ENCODE measurements around the gene PNPLA5. TPM values are rescaled to one million over a fixed set of nuclear protein-coding genes. Genes with fewer than 3 reads are reported as not detected.

The PNPLA5 gene
- polyA plus RNA-seq, 1 donor (not counting 4 experiments of a cell fraction or from before 2014, with no cell fraction given) = not detected

GRCh38 chr22:43923191-43923590 lies 31.4 kb upstream of the PNPLA5 start:
- Histone ChIP-seq H3K27ac (ENCODE audit: control insufficient read depth, insufficient read depth, low read length) (peak overlapping the region; percentile 22), H3K9me1 (ENCODE audit: control insufficient read depth, extremely low read depth, insufficient read depth, low read length) (peaks cover 6% of the 10 kb centered on the region), H3K9me3 (ENCODE audit: control insufficient read depth, low read depth, low read length) (no peaks in the 10 kb centered on the region), H3K79me2 (ENCODE audit: control insufficient read depth, insufficient read depth, low read length) (peaks cover 12% of the 10 kb centered on the region), H3K4me3 (ENCODE audit: control insufficient read depth in 2 of 3, extremely low read depth in 1 of 3, insufficient read depth in 2 of 3, low read depth in 1 of 3, low read length in 3 of 3) (peak overlapping the region in 1 of 3 experiments; percentile 41), H4K20me1 (ENCODE audit: control insufficient read depth, extremely low read depth, insufficient read depth, low read length) (no peaks in the 10 kb centered on the region), H3K4me2 (ENCODE audit: control insufficient read depth, extremely low read depth, insufficient read depth, low read depth, low read length) (peak overlapping the region; percentile 50), H3K9ac (ENCODE audit: control insufficient read depth, extremely low read depth, insufficient read depth, low read length) (no peak overlapping the region), H3K36me3 (ENCODE audit: control insufficient read depth in 2 of 2, extremely low read depth in 1 of 2, insufficient read depth in 2 of 2, low read length in 2 of 2) (peaks cover 4 to 5% of the 10 kb centered on the region in 2 experiments), H3K27me3 (ENCODE audit: control insufficient read depth, extremely low read depth, insufficient read depth, low read length) (no peaks in the 10 kb centered on the region), H3K4me1 (ENCODE audit: control insufficient read depth, extremely low read depth, insufficient read depth, low read length) (peaks cover 37% of the 10 kb centered on the region), H2AFZ (ENCODE audit: control insufficient read depth, low read length) (peak overlapping the region; percentile 75)
- TF ChIP-seq CTCF (optimal IDR thresholded peaks at IDR 0.05 in 1 of 3, IDR thresholded peaks at IDR 0.05 in 1 of 3, conservative IDR thresholded peaks at IDR 0.05 in 1 of 3; ENCODE audit: extremely low read depth in 1 of 3, insufficient read depth in 2 of 3, low read length in 3 of 3) = no peak
- no peak for TF ChIP-seq EZH2 (IDR thresholded peaks at IDR 0.05; ENCODE audit: low read length)
- FAIRE-seq (peak; percentile 44), DNase-seq (ENCODE audit: low read depth, low spot score) (no peak)
- dilution Hi-C loops (cut with MboI; ENCODE audit: extremely low pct_ligation_motif_present, low sequenced_read_pairs) = no loop called here

- no peak overlapping the region for H3K4me2 ChIP-seq (ENCODE audit: control insufficient read depth, extremely low read depth, insufficient read depth, low read depth, low read length)
- peak in 1 of 3 experiments; percentile 22 for TF ChIP-seq CTCF (optimal IDR thresholded peaks at IDR 0.05 in 1 of 3, IDR thresholded peaks at IDR 0.05 in 1 of 3, conservative IDR thresholded peaks at IDR 0.05 in 1 of 3; ENCODE audit: extremely low read depth in 1 of 3, insufficient read depth in 2 of 3, low read length in 3 of 3)
- no peak for TF ChIP-seq EZH2 (IDR thresholded peaks at IDR 0.05; ENCODE audit: low read length)
- dilution Hi-C loops (cut with MboI; ENCODE audit: extremely low pct_ligation_motif_present, low sequenced_read_pairs) = no loop called here
- H4K20me1 ChIP-seq (ENCODE audit: control insufficient read depth, extremely low read depth, insufficient read depth, low read length) = no peaks in the 10 kb centered on the region
- no peaks in the 10 kb centered on the region for H3K9me3 ChIP-seq (ENCODE audit: control insufficient read depth, low read depth, low read length)
- no peak overlapping the region for H2AFZ ChIP-seq (ENCODE audit: control insufficient read depth, low read length)
- no peak overlapping the region for H3K9ac ChIP-seq (ENCODE audit: control insufficient read depth, extremely low read depth, insufficient read depth, low read length)
- H3K27ac ChIP-seq (ENCODE audit: control insufficient read depth, insufficient read depth, low read length) = no peak overlapping the region
- peaks cover 2 to 5% of the 10 kb centered on the region in 2 experiments for H3K36me3 ChIP-seq (ENCODE audit: control insufficient read depth in 2 of 2, extremely low read depth in 1 of 2, insufficient read depth in 2 of 2, low read length in 2 of 2)
- peaks cover 5% of the 10 kb centered on the region for H3K9me1 ChIP-seq (ENCODE audit: control insufficient read depth, extremely low read depth, insufficient read depth, low read length)
- no peak overlapping the region for H3K4me3 ChIP-seq (ENCODE audit: control insufficient read depth in 2 of 3, extremely low read depth in 1 of 3, insufficient read depth in 2 of 3, low read depth in 1 of 3, low read length in 3 of 3)
- no peak for DNase-seq (ENCODE audit: low read depth, low spot score)
- H3K4me1 ChIP-seq (ENCODE audit: control insufficient read depth, extremely low read depth, insufficient read depth, low read length) = peaks cover 37% of the 10 kb centered on the region
- no peaks in the 10 kb centered on the region for H3K27me3 ChIP-seq (ENCODE audit: control insufficient read depth, extremely low read depth, insufficient read depth, low read length)
- no peak for FAIRE-seq
- H3K79me2 ChIP-seq (ENCODE audit: control insufficient read depth, insufficient read depth, low read length) = peaks cover 12% of the 10 kb centered on the region
Measured at GRCh38 chr22:43922123-43922522, 30.3 kb upstream of the PNPLA5 start.
